GM08714 (cell line): ENCODE measurements around the gene COX19.
"Not testable (repeated sequence)": the region's sequence is repeated elsewhere in the genome, so short reads cannot be mapped to it uniquely, and the experiment has no call there.

Experiments used
- H3K4me3 ChIP-seq: fragments of 200-500 bp; sonication (Bioruptor generic); 2 replicates; pipeline ENCODE4 v1.5.1; 2014; ENCODE audit warnings: mild to moderate bottlenecking, low read length, inconsistent platforms
- ZNF274 ChIP-seq: IDR thresholded peaks from 2 replicates; pipeline ENCODE4 v1.6.1; 2012; ENCODE audit warnings: mild to moderate bottlenecking, low read depth, low read length

The COX19 gene

DNA sequence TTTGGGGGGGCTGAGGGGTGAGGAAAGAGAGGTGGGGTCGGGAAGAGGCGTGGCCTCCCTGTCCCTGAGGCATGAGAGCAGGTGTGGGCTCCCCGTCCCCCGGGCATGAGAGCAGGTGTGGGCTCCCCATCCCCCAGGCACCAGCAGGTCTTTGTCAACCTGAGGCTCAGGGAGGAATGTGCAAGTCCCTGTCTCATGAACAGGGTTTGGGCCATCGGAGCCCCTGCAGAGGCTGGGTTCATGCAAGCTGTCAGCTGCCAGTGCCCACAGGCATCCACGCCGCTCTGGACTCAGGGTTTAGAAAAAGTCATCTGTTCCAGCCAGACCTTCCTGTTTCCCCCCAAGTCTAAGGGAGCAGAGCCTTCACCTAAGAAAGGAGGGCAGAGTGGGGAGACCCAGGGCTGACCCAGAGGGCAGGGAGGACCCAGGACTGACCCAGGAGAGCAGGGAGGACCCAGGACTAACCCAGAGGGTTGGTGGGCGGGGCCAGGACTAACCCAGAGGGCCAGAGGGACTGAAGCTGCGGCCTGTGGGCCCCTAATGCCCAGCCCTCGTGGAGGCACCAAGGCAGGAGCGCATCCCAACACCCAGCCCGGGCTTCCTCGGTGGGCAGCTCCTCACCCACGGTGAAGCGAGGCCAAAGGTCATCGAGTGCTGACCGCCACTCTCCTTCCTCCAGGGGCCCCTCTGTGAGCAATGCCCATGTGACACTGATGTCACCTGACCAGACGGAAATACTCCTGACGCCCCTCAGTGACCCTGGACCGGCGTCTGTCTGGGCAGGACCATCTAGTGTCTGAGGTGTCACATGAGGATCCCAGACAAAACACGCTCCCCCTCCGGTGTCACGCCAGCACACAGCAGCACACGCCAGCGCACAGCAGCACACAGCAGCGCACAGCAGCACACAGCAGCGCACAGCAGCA lies 40.1 kb upstream of the COX19 start:
- no peak overlapping the region for H3K4me3 ChIP-seq
- no peak for TF ChIP-seq ZNF274

DNA sequence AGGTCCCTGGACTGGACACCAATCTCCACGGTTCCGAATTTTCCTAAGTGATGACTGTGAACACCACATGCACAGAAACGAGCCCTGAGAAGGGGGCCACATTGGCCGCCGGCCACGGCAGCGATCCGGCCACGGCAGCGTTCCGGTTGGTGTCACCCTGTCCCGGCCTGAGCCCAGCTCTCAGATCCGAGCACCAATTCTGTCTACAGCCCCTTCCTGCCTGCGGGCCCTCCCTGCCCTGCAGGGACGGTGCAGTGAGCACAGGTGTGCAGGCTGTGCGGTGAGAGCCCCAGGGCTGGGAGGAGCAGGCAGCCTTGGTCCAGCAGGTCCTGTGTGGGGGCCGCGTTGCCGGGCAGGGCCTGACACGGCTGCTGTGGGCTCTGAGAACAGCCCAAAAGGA lies 39.3 kb upstream of the COX19 start:
- TF ChIP-seq ZNF274 = no peak
- H3K4me3 ChIP-seq = no peak overlapping the region

DNA sequence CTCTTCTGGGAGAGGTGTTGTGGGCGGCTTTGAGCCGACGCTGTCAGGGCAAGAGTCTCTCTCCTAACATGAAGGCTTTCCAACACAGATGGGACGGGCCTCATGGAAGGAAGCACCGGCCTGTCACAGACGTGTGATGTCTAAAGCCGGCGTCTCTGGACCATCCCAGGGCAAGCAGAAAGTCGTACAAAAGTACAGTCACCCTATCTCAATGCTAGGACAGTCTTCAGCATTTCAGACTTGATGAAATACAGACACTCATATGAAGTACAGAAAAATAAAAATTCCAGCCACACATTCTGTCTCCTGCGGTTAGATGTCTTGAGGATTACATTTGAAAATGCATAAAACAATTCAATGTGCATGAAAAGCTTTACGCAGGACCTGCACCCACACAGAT lies 38.2 kb upstream of the COX19 start:
- no peak overlapping the region for H3K4me3 ChIP-seq
- TF ChIP-seq ZNF274 = no peak

GRCh38 chr7:1012716-1013095 lies 37.4 kb upstream of the COX19 start:
- TF ChIP-seq ZNF274 = no peak
- no peak overlapping the region for H3K4me3 ChIP-seq

GRCh38 chr7:1012004-1012715 lies 36.8 kb upstream of the COX19 start:
- no peak for TF ChIP-seq ZNF274
- no peak overlapping the region for H3K4me3 ChIP-seq

DNA sequence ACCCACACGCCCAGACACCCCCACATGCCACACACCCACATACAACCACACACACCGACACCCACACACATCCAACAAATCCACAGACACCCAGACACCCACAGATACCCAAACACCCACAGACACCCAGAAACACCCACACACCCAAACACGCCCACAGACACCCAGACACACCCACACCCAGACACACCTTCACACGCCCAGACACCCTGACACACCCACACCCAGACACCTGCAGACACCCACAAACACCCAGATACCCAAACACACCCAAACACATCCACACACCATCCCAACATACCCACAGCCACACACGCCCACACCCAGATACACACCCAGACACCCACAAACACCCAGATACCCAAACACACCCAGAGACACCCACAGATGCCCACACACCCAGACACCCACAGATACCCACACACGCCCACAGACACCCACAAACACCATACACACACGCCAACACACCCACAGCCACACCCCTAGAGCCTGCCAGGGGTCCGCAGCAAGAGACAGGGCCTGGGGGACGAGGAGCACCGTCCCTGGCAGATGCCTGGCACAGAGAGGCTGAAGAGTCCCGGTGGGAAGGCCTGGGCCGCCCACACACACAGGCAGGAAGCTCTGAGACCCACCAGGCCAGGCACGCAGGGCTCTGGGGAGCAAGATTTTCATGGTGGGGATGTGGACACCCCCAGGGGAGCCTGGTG lies 36.1 kb upstream of the COX19 start:
- no peak for TF ChIP-seq ZNF274
- H3K4me3 ChIP-seq = no peak overlapping the region

GRCh38 chr7:1010226-1010625 lies 34.9 kb upstream of the COX19 start:
- H3K4me3 ChIP-seq = no peak overlapping the region
- TF ChIP-seq ZNF274 = no peak

DNA sequence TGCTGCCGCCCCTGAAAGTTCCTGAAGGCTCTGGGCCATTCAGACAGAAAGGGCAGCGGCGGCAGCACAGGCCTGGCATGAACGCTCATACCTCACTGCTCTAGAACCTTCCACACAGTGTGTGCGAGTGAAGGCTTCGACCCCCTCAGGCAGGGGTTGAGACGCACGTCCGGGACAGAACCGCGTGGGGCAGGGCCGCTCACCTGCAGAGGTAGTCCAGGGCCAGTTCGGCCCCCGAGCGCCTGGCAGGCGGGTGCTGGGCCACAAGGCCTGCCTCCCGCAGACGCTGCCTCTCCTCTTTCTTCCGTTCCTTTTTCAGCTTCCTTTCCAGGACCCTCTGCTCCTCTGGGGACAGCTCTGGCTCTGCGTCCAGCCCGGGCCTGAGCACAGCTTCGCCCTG lies 34.4 kb upstream of the COX19 start:
- no peak for TF ChIP-seq ZNF274
- no peak overlapping the region for H3K4me3 ChIP-seq

DNA sequence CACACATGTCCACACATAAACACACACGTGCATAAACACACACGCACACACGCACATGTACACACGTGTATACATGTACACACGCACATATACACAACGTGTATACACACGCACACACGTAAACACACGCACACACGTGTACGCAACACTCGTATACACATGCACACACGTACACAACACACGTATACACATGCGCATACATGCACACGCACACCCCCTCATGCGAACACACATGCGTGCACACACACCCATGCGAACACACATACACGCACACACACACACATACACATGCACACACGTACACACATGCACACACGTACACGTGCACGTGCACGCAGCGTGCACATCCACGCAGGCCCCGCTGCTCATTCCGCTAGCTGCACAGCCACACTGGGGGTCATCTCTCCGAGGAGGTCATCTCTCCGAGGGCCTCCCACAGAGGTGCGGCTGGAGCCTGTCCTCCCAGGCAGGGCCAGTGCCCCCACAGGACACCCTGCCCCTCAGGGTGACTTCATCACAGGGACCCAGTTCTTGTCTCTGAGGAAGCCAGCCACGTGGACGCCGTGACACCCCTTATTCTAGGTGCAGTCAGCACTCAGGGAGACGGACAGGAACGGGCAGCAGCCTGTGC lies 33.5 kb upstream of the COX19 start:
- H3K4me3 ChIP-seq = no peak overlapping the region
- no peak for TF ChIP-seq ZNF274

- no peak for TF ChIP-seq ZNF274
Observed at GRCh38 chr7:1007901-1008300, 32.6 kb upstream of the COX19 start.

DNA sequence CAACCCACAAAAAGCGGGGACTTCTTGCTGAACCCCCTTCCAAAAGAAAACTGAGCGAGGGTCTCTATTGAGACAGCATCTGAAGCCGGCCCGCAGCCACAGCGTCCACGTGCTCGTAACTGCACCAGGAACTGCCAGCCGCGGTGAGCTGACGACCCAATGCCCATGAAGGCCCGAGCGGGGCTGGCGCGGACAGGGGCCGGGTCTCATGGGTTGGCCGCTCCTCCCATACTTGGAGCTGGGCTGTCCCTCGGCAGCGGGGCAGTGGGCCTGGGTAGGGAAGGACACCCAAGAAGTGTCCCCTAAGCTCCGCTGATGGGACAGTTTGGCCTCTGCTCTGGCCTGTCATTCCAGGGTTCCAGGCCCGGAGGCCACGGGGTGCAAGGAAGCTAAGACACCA lies 30.0 kb upstream of the COX19 start:
- TF ChIP-seq ZNF274 = no peak
- H3K4me3 ChIP-seq = no peak overlapping the region

More at GRCh38 chr7:1007901-1008300, 32.6 kb upstream of the COX19 start:
- H3K4me3 ChIP-seq = no peak overlapping the region

GRCh38 chr7:1004018-1004852 lies 28.9 kb upstream of the COX19 start:
- no peak overlapping the region for H3K4me3 ChIP-seq
- TF ChIP-seq ZNF274 = no peak

DNA sequence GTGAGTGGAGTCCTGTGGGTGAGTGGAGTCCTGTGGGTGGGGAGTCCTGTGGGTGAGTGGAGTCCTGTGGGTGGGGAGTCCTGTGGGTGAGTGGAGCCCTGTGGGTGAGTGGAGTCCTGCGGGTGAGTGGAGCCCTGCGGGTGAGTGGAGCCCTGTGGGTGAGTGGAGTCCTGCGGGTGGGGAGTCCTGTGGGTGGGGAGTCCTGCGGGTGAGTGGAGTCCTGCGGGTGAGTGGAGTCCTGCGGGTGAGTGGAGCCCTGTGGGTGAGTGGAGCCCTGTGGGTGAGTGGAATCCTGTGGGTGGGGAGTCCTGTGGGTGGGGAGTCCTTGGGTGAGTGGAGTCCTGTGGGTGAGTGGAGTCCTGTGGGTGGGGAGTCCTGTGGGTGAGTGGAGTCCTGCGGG lies 27.1 kb upstream of the COX19 start:
- not testable (repeated sequence) for H3K4me3 ChIP-seq

DNA sequence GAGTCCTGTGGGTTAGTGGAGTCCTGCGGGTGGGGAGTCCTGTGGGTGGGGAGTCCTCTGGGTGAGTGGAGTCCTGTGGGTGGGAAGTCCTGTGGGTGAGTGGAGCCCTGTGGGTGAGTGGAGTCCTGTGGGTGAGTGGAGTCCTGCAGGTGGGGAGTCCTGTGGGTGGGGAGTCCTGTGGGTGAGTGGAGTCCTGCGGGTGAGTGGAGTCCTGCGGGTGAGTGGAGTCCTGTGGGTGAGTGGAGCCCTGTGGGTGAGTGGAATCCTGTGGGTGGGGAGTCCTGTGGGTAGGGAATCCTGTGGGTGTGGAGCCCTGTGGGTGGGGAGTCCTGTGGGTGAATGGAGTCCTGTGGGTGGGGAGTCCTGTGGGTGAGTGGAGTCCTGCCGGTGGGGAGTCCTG lies 26.7 kb upstream of the COX19 start:
- H3K4me3 ChIP-seq = not testable (repeated sequence)

DNA sequence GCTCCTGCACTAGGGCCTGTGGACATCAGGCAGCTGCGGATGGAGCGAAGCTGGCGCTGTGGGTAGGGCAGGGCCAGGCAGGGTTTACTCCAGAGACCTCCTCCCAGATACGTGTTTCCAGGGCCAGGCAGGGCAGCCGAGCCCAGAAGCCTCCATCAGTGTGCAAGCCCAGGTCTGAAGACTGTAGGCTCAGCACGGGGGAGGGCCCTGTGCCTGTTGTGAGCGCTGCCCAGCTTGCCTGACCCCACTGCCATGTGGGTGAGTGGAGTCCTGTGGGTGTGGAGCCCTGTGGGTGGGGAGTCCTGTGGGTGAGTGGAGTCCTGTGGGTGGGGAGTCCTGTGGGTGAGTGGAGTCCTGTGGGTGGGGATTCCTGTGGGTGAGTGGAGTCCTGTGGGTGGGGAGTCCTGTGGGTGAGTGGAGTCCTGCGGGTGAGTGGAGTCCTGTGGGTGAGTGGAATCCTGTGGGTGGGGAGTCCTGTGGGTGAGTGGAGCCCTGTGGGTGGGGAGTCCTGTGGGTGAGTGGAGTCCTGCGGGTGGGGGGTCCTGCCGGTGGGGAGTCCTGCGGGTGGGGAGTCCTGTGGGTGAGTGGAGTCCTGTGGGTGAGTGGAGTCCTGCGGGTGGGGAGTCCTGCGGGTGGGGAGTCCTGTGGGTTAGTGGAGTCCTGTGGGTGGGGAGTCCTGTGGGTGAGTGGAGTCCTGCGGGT lies 25.9 kb upstream of the COX19 start:
- H3K4me3 ChIP-seq = not testable (repeated sequence)
